ENCODE data around the gene UNC119.
A peak's percentile ranks its signal among the peaks of the same experiment; 100 is the strongest.

The UNC119 gene

DNA sequence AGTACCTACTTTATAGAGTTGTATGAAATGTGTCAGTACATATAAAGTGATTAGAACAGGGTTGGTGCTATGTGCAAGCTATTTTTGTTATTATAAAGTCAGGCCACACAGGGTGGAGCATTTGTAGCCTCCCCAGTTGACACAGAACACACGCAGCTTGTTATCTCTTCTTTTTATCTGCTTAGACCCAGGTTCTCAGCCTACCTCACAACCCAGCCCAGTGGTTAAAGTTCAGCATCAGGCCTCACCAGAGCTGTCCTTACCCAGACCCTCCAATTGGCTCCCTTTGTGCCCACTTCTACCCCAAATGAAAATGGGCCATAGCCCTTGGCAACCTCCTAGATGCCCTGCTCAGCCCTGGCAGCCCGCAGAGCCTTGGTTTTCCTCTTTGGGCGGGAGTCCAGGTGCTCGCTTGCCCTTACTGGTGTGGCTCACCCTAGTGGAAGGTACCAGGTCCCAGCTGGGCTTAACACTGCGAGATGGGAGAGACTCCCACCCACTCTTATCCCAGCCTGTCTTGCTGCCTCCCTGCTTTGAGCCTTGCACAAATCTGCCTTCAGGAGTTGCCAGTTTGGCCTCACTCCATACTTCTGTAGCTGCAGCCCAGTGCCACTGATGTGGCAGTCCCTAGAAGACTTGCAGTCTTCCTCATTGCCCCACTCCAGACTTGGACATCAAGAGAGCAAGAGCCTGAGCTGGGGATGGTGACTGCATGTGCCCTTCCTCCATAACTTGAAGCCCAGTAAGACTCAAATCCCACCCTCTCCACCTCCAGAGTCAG lies 20.0 kb upstream of the UNC119 start:
- no peak for DNase-seq

- peak; percentile 87 for DNase-seq
These were observed 19.1 kb upstream of the UNC119 start, which contains the start of gene PIGS for GRCh38 chr17:28571361-28572122. PIGS (minus strand) TSS chr17:28571524; CDS start chr17:28571496, 28 bp downstream.

GRCh38 chr17:28570716-28571360 lies 18.4 kb upstream of the UNC119 start:
- peak; percentile 43 for DNase-seq

GRCh38 chr17:28569446-28569845 lies 17.0 kb upstream of the UNC119 start:
- DNase-seq = no peak

- DNase-seq = no peak
These were observed 15.2 kb upstream of the UNC119 start for GRCh38 chr17:28567604-28568003.

- no peak for DNase-seq
These were observed 11.1 kb upstream of the UNC119 start for GRCh38 chr17:28563475-28563874.

DNA sequence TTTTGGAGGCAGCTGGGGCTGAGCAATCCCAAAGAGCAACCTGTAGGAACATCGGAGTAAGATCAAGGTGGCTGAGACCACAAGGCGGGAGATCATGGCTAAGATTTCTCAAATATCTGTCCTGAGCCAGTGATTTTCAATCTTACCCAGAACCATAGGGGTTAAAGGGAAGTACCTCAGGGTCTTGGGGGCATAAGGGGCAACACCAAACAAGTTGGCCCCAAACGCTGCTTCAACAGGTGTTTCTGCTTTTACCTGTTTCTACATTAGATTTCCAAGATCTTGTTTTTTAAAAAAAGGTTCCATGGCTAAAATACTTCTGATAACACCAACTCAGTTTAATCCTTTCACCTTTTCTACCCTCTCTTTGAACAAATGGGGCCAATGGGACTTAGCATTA lies 2.6 kb upstream of the UNC119 start:
- DNase-seq = no peak

DNA sequence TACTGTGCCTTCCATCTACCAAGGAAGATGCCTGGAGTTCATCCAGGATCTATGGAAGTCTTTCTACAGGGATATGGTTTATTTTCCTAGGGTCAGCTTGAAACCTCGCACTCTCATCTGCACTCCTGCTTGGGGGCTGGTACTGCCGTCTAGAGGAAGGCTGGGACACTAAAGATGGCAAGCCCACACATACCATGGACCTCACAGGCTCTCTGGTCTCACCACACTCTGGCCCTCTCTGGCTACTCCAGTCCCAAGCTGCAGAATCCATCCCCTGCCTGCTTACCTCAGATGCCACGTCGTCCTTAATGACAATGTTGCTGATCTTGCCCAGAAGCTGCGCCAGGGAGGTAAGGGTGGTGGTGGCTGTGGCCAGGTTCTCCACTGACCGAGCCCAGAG lies 2.1 kb upstream of the UNC119 start:
- DNase-seq = no peak

DNA sequence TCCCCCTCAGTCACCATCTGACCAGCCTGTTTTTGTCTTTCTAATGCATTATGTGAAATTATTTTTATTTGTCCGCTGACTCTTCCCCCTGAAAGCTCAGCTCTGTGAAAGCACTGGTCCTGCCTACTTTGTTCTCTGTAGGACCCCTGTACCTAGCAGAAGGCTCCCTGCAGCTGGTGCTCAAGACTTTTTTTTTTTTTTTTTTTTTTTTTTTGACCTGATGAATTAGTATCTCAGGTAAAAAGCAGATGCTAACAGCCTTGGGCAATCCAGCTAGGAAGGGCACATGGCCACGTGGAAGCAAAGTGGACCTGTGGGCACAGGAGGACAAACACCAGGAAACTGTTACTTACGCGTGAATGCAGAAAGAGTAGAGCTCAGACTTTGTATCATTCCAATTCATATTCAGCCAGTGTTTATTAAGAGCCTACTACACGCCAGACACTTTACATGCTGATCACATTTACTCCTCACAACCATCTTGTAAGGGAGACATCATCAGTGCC lies 629 bp upstream of the UNC119 start:
- DNase-seq = no peak

DNA sequence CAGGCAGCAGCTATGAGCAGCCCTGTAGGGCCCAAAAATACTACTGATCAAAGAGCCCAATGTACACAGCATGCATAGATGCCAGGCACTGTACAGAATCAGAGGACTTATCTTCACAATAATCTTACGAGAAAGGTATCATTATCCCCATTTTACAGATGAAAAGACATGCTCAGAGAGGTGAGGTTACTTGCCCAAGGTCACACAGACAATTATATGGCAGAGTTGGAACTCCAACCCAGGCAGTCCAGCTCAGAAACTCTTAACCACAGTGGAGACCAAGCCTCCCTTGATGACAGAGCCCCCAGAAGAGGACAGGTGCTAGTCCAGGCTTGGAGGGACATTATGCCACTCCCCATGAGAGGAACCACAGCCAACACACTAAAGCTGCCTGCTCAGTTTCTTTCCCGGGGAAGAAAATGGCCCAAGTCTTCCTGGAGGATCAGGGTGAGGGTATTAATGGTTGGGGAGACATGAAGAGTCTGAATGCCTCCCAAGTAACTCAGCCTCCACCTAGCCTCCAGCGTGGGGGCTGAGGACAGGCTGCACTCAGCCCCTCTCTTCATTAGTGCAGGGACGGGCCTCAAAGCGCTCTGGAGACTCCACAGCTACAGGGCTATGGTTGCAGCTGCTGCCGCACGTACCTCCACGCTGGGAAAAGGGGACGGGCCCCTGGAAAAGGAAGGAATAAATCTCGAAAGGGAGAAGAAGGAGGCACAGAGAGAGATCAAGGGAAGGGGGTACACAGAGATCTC lies 826 bp downstream of the UNC119 start:
- DNase-seq = no peak

DNA sequence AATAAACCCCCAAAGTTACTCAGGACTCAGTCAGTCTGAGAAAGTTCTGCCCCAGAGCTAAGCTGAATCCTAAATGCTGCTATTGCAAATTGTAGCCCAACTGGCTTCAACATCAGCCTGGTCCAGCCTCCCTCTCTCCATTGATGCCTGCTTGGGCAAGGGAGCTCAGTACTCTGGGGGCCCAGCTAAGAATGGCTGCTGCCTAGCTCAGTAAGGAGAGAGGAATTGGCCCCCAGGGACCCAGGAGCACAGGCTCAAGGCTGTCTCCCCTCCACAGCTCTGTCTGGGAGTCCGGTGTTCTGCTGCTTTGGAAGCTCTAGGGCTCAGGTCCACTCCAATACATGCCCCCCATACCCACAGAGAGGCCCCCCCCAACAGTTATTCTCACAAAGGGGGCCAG lies 1.6 kb downstream of the UNC119 start:
- no peak for DNase-seq

DNA sequence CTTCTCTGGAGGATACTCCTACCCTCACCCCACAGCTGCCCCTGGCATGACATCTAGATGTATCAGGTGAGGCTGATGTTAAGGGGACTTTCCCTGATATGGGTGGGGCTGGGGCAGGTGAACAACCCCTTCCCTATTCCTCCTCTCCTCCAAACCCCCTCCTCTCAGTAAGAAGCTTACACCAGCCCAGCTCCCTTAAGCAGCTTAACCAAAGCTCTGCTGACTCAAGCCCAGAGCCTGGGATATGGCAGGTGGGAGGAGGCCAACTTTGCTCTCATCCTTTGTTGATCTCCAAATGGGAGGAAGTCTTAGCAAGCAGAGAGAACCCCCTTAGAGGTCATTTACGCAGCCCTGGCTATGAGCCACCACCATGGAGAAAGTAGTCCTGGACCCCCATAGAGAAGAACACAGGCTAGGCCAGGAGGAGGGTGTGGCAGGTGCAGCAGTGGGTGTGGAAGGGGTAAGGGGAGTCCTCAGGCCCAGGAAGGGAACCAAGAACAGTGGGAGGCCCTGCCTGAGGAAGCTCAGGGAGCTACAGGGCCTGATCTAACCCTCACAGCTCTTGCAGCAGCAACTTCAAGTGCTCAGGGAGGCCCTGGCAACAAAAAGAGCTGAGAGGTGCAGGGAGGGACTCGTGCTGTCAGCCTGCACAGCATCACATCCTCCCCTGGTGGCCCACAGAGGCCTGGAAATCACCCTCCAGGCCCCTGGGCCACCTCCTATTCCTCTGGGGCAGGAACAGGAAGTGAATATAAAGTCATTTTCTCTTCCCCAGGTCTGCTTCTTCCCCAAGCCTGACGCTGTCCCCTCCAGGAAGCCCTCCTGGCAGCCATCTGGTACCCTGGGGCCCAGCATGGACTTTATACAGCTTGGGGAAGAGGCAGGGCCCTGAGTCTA lies 2.9 kb downstream of the UNC119 start:
- DNase-seq = peak; percentile 81

DNA sequence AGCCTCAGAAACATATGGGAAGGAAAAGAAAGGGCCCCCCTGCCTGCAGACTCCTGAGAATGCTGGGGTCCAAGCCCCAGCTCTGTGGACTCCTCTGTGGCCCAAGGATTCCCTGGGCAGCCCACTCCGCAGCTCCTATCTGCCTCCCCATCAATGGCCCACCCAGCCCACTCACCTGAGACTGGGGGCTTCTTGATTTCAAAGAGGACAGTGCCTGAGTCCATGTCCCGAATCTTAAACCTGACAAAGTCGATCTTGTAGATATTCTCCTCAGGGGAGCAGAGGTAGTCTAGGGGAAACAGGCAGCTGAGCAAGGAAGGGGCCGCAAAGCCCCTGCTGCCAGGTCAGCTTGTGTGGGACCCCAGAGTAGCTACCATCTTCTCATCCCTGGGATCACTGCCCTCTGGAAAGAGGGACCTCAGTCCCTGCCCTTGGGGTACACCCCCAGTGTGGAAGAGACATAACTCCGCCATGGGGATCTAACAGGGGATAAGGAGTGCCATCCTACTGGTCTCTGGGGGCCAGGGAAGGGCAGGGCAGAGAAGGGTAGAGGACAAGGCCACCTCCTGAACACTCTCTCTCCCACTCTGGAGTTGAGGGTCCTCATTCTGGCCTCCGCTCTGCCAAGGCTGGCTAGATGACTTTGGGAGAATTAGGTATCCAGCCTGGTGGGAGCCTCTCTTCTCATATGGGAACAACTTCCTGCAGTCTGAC lies 3.9 kb downstream of the UNC119 start:
- DNase-seq = no peak

- peak; percentile 72 for DNase-seq
These were observed 4.6 kb downstream of the UNC119 start for GRCh38 chr17:28547623-28548416.

- DNase-seq = no peak
These were observed 5.3 kb downstream of the UNC119 start for GRCh38 chr17:28547096-28547622.

DNA sequence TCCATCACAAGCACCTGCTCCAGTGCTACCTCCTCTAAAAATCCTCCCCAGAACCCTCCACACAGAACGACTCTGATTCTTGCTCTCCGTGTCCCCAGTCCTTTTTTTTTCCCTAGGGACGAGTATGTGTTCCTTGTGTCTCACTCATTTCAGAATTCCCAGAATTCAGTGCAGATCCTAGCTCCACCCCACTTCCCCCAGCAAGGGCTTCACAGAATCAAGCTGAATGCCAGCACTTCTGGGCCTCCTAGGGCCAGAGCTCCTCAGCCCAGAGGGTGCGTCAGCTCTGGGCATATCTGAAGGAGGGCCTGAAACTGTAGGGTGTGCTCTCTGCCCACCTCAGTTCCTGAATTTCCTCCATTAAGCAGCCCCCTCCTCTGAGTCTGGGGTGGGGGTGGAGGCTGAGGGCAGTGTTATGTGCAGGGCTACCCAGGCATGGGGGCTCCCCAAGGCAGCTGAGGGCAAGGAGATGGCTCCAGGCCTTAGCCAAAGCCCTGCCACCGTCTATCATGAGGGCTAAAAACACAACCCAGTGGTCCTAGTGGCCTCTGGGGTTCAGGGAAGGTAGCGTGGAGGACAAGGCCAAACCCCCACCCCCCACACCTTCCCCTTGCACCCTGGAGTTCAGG lies 6.5 kb downstream of the UNC119 start:
- DNase-seq = no peak

- no peak for DNase-seq
These were observed 7.3 kb downstream of the UNC119 start for GRCh38 chr17:28545141-28545503.

DNA sequence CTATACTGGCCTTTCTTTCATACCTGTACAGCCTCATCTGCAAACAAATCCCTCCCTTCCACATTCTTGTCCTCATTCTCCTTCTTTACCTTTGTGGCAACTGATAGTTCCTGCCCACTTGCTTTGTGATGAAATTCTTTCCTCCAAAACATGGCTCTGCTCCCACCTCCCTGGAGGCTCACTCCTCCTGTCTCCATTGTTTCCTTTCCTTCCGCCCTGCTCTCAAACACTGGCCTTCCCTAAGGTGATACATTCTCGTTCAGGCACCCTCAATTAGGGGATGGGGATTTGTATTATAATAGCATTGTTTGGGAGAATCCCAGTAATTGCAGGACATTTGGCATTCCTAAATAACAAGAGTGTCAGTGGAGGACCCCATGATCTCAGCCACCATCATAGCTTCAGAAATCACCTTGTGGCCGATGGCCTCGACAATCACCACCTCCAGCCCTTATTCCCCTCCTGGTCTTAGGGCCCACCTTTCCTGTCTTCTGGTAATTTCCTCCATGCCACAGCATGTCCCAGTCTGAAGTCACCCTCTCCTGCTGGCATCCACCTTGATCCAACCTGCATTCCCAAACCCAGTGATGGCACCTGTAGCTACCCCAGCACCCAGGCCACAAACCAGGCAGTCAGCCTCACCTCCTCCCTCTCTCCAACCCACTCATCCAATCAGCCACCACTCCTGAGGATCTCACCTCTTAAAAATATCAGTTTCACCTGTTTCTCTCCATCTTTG lies 7.9 kb downstream of the UNC119 start:
- no peak for DNase-seq

DNA sequence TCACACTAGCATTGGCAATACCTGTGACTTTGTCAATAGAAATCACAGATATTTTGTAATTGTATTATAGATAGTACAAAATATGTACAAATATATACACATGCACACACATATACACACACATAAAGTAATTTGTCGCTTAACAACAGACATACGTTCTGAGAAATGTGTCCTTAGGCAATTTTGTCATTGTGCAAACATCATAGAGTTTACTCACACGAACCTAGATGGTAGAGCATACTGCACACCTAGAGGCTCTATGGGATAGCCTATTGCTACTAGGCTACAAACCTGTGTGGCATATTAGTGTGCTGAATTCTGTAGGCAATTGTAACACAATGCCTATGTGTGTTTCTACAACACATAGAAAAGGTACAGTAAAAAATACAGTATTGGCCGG lies 11.0 kb downstream of the UNC119 start:
- no peak for DNase-seq

All from CD4-positive, alpha-beta T cell treated with Interferon gamma for 1 hour (primary cell).